HepG2 (cell line): ENCODE results near the gene MMD2. TPM values are rescaled to one million over a fixed set of nuclear protein-coding genes. Genes with fewer than 3 reads are reported as not detected.

Experiments used
- ATAC-seq: fragments of 200-7000 bp; cut with Tn5 transposase; 3 replicates; pipeline ENCODE4 v1.9.1; 2020; ENCODE audit warnings: mild to moderate bottlenecking, moderate library complexity
- BruUV-seq: library from RNA; stranded (reverse); fragments of 400-500 nt; replicated peaks from 2 replicates; lab custom pipeline; 2021; lab: Mats Ljungman, UMichigan
- CTCF ChIA-PET: fragments of 300-600 bp; formaldehyde crosslinking; extraction: SDS; loops from one replicate; lab custom pipeline; 2021; ENCODE audit warnings: low total read pairs, inconsistent platforms, low intra/inter-chr PET ratio; lab: Yijun Ruan, JAX
- POLR2A ChIA-PET: fragments of 350-600 bp; sonication (Branson Sonifier 250); formaldehyde crosslinking; loops from one replicate; lab custom pipeline; 2020; ENCODE audit warnings: antibody characterized with exemption, inconsistent platforms; lab: Yijun Ruan, JAX
- DNase-seq: peaks from one replicate; pipeline ENCODE4 v3.0.0-alpha.2; 2015; ENCODE audit warnings: low spot score
- FAIRE-seq: peaks from 3 replicates; lab custom pipeline; 2011; peaks lifted over from hg19 to GRCh38; lab: Jason Lieb, UNC
- H2AFZ ChIP-seq: one replicate; pipeline ENCODE4 v1.6.1; 2011; ENCODE audit warnings: low read length, inconsistent platforms
- H3K27ac ChIP-seq: fragments of 300-600 bp; 3 replicates; pipeline ENCODE4 v1.8.0; 2011; ENCODE audit warnings: mixed run types, mild to moderate bottlenecking, mixed read lengths, low read length, inconsistent platforms; ENCODE audit not compliant: insufficient read depth; ENCODE audit errors: extremely low read length
- H3K27me3 ChIP-seq, 2 experiments: fragments of 200-600 bp in 1 of 2; 2 replicates in 1 of 2; 3 replicates in 1 of 2; pipeline versions ENCODE4 v1.6.0 to v1.8.0; 2011; ENCODE audit warnings: low read length in 2 of 2, mild to moderate bottlenecking in 2 of 2, moderate library complexity in 2 of 2, inconsistent platforms in 1 of 2; ENCODE audit not compliant: insufficient read depth in 2 of 2, control insufficient read depth in 1 of 2
- H3K36me3 ChIP-seq, 2 experiments: fragments of 200-600 bp in 1 of 2; replicated peaks in 1 of 2; 2 replicates in 1 of 2; 3 replicates in 1 of 2; pipeline versions ENCODE4 v1.5.1 to v1.8.0; 2011; ENCODE audit warnings: low read length in 2 of 2, inconsistent platforms in 1 of 2; ENCODE audit not compliant: insufficient read depth in 2 of 2, control insufficient read depth in 1 of 2
- H3K4me1 ChIP-seq: 2 replicates; pipeline ENCODE4 v1.5.1; 2012; ENCODE audit warnings: low read length, inconsistent platforms; ENCODE audit not compliant: insufficient read depth
- H3K4me2 ChIP-seq: 2 replicates; pipeline ENCODE4 v1.6.0; 2011; ENCODE audit warnings: low read depth, low read length, inconsistent platforms
- H3K4me3 ChIP-seq, 3 experiments: fragments of 200-600 bp in 1 of 3; sonication (generic), shearing (Covaris generic) in 1 of 3; replicated peaks in 1 of 3; 2 replicates each; pipeline ENCODE4 v1.5.1; 2011 to 2016; ENCODE audit warnings: low read length in 3 of 3, inconsistent platforms in 2 of 3, low read depth in 2 of 3, mild to moderate bottlenecking in 2 of 3, control low read depth in 1 of 3, mixed read lengths in 1 of 3; ENCODE audit not compliant: insufficient read depth in 1 of 3
- H3K79me2 ChIP-seq: one replicate; pipeline ENCODE4 v1.6.1; 2011; ENCODE audit warnings: low read length, inconsistent platforms; ENCODE audit not compliant: insufficient read depth
- H3K9ac ChIP-seq: 2 replicates; pipeline ENCODE4 v1.6.0; 2011; ENCODE audit warnings: mild to moderate bottlenecking, low read depth, low read length, inconsistent platforms; ENCODE audit not compliant: insufficient read depth
- H3K9me3 ChIP-seq: 2 replicates; pipeline ENCODE4 v1.5.1; 2012; ENCODE audit warnings: mild to moderate bottlenecking, low read length
- H4K20me1 ChIP-seq: 2 replicates; pipeline ENCODE4 v1.6.0; 2011; ENCODE audit warnings: inconsistent platforms, mild to moderate bottlenecking, low read length, moderate library complexity; ENCODE audit not compliant: insufficient read depth
- ELF4 ChIP-seq: sonication (generic); formaldehyde crosslinking; IDR thresholded peaks from 2 replicates; pipeline ENCODE4 v1.5.0; 2020; ENCODE audit warnings: missing genetic modification reagents, mild to moderate bottlenecking, moderate library complexity, borderline replicate concordance
- NR2C2 ChIP-seq: sonication (generic); formaldehyde crosslinking; IDR thresholded peaks from 2 replicates; pipeline ENCODE4 v1.4.0; 2020; ENCODE audit warnings: missing genetic modification reagents, mild to moderate bottlenecking, moderate library complexity, borderline replicate concordance
- POLR2G ChIP-seq: fragments of 200-400 bp; formaldehyde crosslinking; IDR thresholded peaks from 2 replicates; pipeline ENCODE4 v1.6.1; 2018; ENCODE audit warnings: mild to moderate bottlenecking, low read depth, low read length, moderate library complexity
- RFXANK ChIP-seq: IDR thresholded peaks from 2 replicates; pipeline ENCODE4 v1.6.1; 2016
- SRY ChIP-seq: sonication (generic); formaldehyde crosslinking; IDR thresholded peaks from 2 replicates; pipeline ENCODE4 v1.8.0; 2022; ENCODE audit warnings: mild to moderate bottlenecking, missing genetic modification reagents
- THYN1 ChIP-seq: sonication (generic); formaldehyde crosslinking; IDR thresholded peaks from 2 replicates; pipeline ENCODE4 v1.8.1; 2023; ENCODE audit warnings: low read depth, mild to moderate bottlenecking, moderate library complexity, missing genetic modification reagents, borderline replicate concordance
- ZBTB34 ChIP-seq: sonication (generic); formaldehyde crosslinking; IDR thresholded peaks from 2 replicates; pipeline ENCODE4 v1.8.0; 2022; ENCODE audit warnings: mild to moderate bottlenecking, missing genetic modification reagents
- ZNF260 ChIP-seq: sonication (generic); formaldehyde crosslinking; IDR thresholded peaks from 2 replicates; pipeline ENCODE4 v1.4.0; 2020; ENCODE audit warnings: missing genetic modification reagents, low read depth, mild to moderate bottlenecking, borderline replicate concordance
- ZNF33A ChIP-seq: sonication (generic); formaldehyde crosslinking; IDR thresholded peaks from 2 replicates; pipeline ENCODE4 v1.5.1; 2020; ENCODE audit warnings: missing genetic modification reagents, mild to moderate bottlenecking, moderate library complexity, borderline replicate concordance
- ZNF407 ChIP-seq: sonication (generic); formaldehyde crosslinking; IDR thresholded peaks from one replicate; pipeline ENCODE4 v1.5.1; 2020; ENCODE audit warnings: mild to moderate bottlenecking, missing genetic modification reagents; ENCODE audit errors: not compliant biosample characterization
- ZNF569 ChIP-seq: sonication (generic); formaldehyde crosslinking; IDR thresholded peaks from 2 replicates; pipeline ENCODE4 v1.5.0; 2020; ENCODE audit warnings: mild to moderate bottlenecking, missing genetic modification reagents, moderate library complexity, borderline replicate concordance
- ZNF570 ChIP-seq: sonication (generic); formaldehyde crosslinking; IDR thresholded peaks from 2 replicates; pipeline ENCODE4 v1.4.0; 2020; ENCODE audit warnings: mild to moderate bottlenecking, missing genetic modification reagents, borderline replicate concordance
- ZNF790 ChIP-seq: sonication (generic); formaldehyde crosslinking; IDR thresholded peaks from 2 replicates; pipeline ENCODE4 v1.8.0; 2022; ENCODE audit warnings: missing genetic modification reagents, mild to moderate bottlenecking, borderline replicate concordance
- WGBS: methylation state at CpG from one replicate; pipeline ENCODE4 v1.1.6; 2017; ENCODE audit warnings: low lambda C conversion rate; 5-methylcytosine and 5-hydroxymethylcytosine counted together
- in situ Hi-C: cut with HindIII; loops from 2 replicates; pipeline ENCODE4 v1.10.0; 2017; ENCODE audit warnings: low pct_unique_long_range_greater_than_20kb; ENCODE audit not compliant: extremely low pct_ligation_motif_present
- intact Hi-C: fragments of 100-400 bp; cut with micrococcal nuclease; formaldehyde crosslinking; loops from one replicate; pipeline ENCODE4 v1.10.0; 2022; ENCODE audit not compliant: unreplicated experiment
- polyA plus RNA-seq, 8 experiments: library from polyadenylated mRNA; depleted of rRNA in 3 of 8; stranded (reverse) in 7 of 8; unstranded in 1 of 8; fragments of >200 nt; fragmentation: Illumina TruSeq in 4 of 8; extraction: Trizol in 4 of 8; gene quantifications; 2 replicates each; pipeline versions ENCODE4 v1.2.1 to v1.2.3, GENCODE V29; 2011 to 2016; ENCODE audit warnings: low read depth in 4 of 8, missing spikeins in 1 of 8, mixed read lengths in 1 of 8; ENCODE audit not compliant: insufficient read depth in 1 of 8
- total RNA-seq, 5 experiments: library from RNA; depleted of rRNA; stranded (reverse); fragments of >200 nt; fragmentation: Illumina TruSeq; extraction: Trizol; gene quantifications; 2 replicates each; pipeline ENCODE4 v1.2.3, GENCODE V29; 2016; ENCODE audit warnings: low read depth in 1 of 5

Gene MMD2
- total and polyA plus RNA-seq, 2 of the 13 experiments (the other 11 are each of a cell fraction or from before 2014, with no cell fraction given) = not detected

GRCh38 chr7:5001003-5001402, 42.0 kb upstream of the MMD2 start (continued):
- TF ChIP-seq ZNF407 = no peak

GRCh38 chr7:4999369-4999950, 40.5 kb upstream of the MMD2 start:
- peaks cover 20 to 35% of the 10 kb centered on the region in 2 experiments; a peak in 4 of 5 replicates for H3K36me3 ChIP-seq
- DNase-seq = no peak
- POLR2A ChIA-PET = no interaction called here
- TF ChIP-seq RFXANK (no peak), ZNF569 (no peak), ZNF33A (CRISPR knock-in tag) (no peak), ZNF790 (CRISPR knock-in tag) (no peak), ELF4 (no peak), THYN1 (CRISPR knock-in tag) (no peak), ZBTB34 (CRISPR knock-in tag) (no peak), ZNF260 (CRISPR knock-in tag) (no peak), SRY (CRISPR knock-in tag) (no peak), ZNF570 (CRISPR knock-in tag) (no peak), POLR2G (no peak), NR2C2 (no peak)

More at GRCh38 chr7:4999369-4999950, 40.5 kb upstream of the MMD2 start:
- WGBS = 96% methylated on average over 5 of the region's 5 CpGs
- Histone ChIP-seq H3K9ac (no peak overlapping the region), H3K9me3 (no peaks in the 10 kb centered on the region), H3K79me2 (no peaks in the 10 kb centered on the region), H3K4me3 (no peak overlapping the region), H3K27ac (no peak overlapping the region), H2AFZ (no peak overlapping the region), H3K4me1 (no peaks in the 10 kb centered on the region), H4K20me1 (no peaks in the 10 kb centered on the region), H3K27me3 (no peaks in the 10 kb centered on the region), H3K4me2 (no peak overlapping the region)
- peak; percentile 20; the same call in 2 of the 3 replicates for ATAC-seq
- TSS peak; percentile 41 for BruUV-seq
- in situ Hi-C loops (no loop called here), intact Hi-C loops (no loop called here)
- CTCF ChIA-PET = interaction anchor here (0.6 kb wide), 1 partner anchor 66 kb away, joined by 3 read pairs; no protein-coding TSS in a partner anchor
- no peak for FAIRE-seq
